IMR-90 (cell line): ENCODE results near the gene CATSPERZ. TPM values are rescaled to one million over a fixed set of nuclear protein-coding genes. Genes with fewer than 3 reads are reported as not detected.

ENCODE experiments used
- ATAC-seq: fragments of 200-7000 bp; cut with Tn5 transposase; 2 replicates; pipeline ENCODE4 v1.9.1; 2020; ENCODE audit warnings: low read depth, mild to moderate bottlenecking, moderate library complexity
- BruUV-seq: library from RNA; stranded (reverse); fragments of 400-500 nt; replicated peaks from 2 replicates; lab custom pipeline; 2021; lab: Mats Ljungman, UMichigan
- CTCF ChIA-PET: fragments of 300-600 bp; formaldehyde crosslinking; extraction: SDS; loops from one replicate; lab custom pipeline; 2021; ENCODE audit warnings: antibody characterized with exemption; lab: Yijun Ruan, JAX
- POLR2A ChIA-PET: fragments of 300-600 bp; sonication (Branson Sonifier 250); formaldehyde crosslinking; loops from one replicate; lab custom pipeline; 2022; ENCODE audit warnings: antibody characterized with exemption; ENCODE audit not compliant: unreplicated experiment; lab: Charles Lee
- DNase-seq: peaks from one replicate; pipeline ENCODE4 v3.0.0; 2013
- H2AFZ ChIP-seq: replicated peaks from 2 replicates; pipeline ENCODE3; 2013; ENCODE audit warnings: low read length, mild to moderate bottlenecking; ENCODE audit not compliant: poor library complexity
- H2AK5ac ChIP-seq: 2 replicates; pipeline ENCODE4 v1.6.1; 2013; ENCODE audit warnings: low read depth, low read length, inconsistent platforms
- H2AK9ac ChIP-seq: replicated peaks from 2 replicates; pipeline ENCODE3; 2013; ENCODE audit warnings: mild to moderate bottlenecking, low read depth, low read length, moderate library complexity; ENCODE audit not compliant: poor library complexity
- H2BK120ac ChIP-seq: 2 replicates; pipeline ENCODE4 v1.6.1; 2013; ENCODE audit warnings: low read depth, low read length, inconsistent platforms
- H2BK15ac ChIP-seq: 3 replicates; pipeline ENCODE4 v1.6.1; 2013; ENCODE audit warnings: low read depth, low read length, inconsistent platforms
- H2BK20ac ChIP-seq: 2 replicates; pipeline ENCODE4 v1.6.1; 2013; ENCODE audit warnings: low read depth, mild to moderate bottlenecking, inconsistent platforms, low read length, moderate library complexity
- H2BK5ac ChIP-seq: 2 replicates; pipeline ENCODE4 v1.6.1; 2013; ENCODE audit warnings: mild to moderate bottlenecking, low read depth, low read length, inconsistent platforms; ENCODE audit not compliant: poor library complexity, severe bottlenecking
- H3K14ac ChIP-seq: replicated peaks from 2 replicates; pipeline ENCODE4 v1.6.1; 2013; ENCODE audit warnings: low read depth, low read length, inconsistent platforms
- H3K18ac ChIP-seq: 2 replicates; pipeline ENCODE4 v1.6.1; 2013; ENCODE audit warnings: low read depth, low read length, control low read depth
- H3K23ac ChIP-seq: 2 replicates; pipeline ENCODE4 v1.6.1; 2013; ENCODE audit warnings: low read depth, low read length, inconsistent platforms
- H3K27ac ChIP-seq: 2 replicates; pipeline ENCODE4 v1.5.1; 2013; ENCODE audit warnings: mild to moderate bottlenecking, control low read depth, low read length; ENCODE audit not compliant: insufficient read depth
- H3K27me3 ChIP-seq: 2 replicates; pipeline ENCODE4 v1.6.1; 2013; ENCODE audit warnings: low read length; ENCODE audit not compliant: control insufficient read depth, insufficient read depth
- H3K36me3 ChIP-seq: 2 replicates; pipeline ENCODE4 v1.6.1; 2013; ENCODE audit warnings: low read length, mixed read lengths; ENCODE audit not compliant: control insufficient read depth, insufficient read depth
- H3K4ac ChIP-seq: 2 replicates; pipeline ENCODE4 v1.6.1; 2013; ENCODE audit warnings: low read depth, low read length, inconsistent platforms
- H3K4me1 ChIP-seq: 2 replicates; pipeline ENCODE4 v1.6.1; 2013; ENCODE audit warnings: low read length, mixed read lengths; ENCODE audit not compliant: control insufficient read depth, insufficient read depth
- H3K4me2 ChIP-seq: 2 replicates; pipeline ENCODE4 v1.6.1; 2013; ENCODE audit warnings: low read depth, mild to moderate bottlenecking, control low read depth, low read length, moderate library complexity
- H3K4me3 ChIP-seq: 2 replicates; pipeline ENCODE4 v1.5.1; 2013; ENCODE audit warnings: low read depth, mild to moderate bottlenecking, control low read depth, low read length, moderate library complexity; ENCODE audit not compliant: insufficient read depth
- H3K56ac ChIP-seq: 2 replicates; pipeline ENCODE4 v1.6.1; 2013; ENCODE audit warnings: low read length, inconsistent platforms; ENCODE audit not compliant: insufficient read depth; ENCODE audit errors: extremely low read depth
- H3K79me1 ChIP-seq, 2 experiments: 2 replicates each; pipeline ENCODE4 v1.6.1; 2013; ENCODE audit warnings: low read length in 2 of 2, inconsistent platforms in 1 of 2, low read depth in 1 of 2
- H3K9ac ChIP-seq: 2 replicates; pipeline ENCODE4 v1.6.1; 2013; ENCODE audit warnings: low read depth, low read length, control low read depth
- H3K9me1 ChIP-seq: 2 replicates; pipeline ENCODE4 v1.6.1; 2013; ENCODE audit warnings: low read length, inconsistent platforms; ENCODE audit not compliant: insufficient read depth
- H3K9me3 ChIP-seq: 2 replicates; pipeline ENCODE4 v1.6.1; 2013; ENCODE audit warnings: low read length; ENCODE audit not compliant: control insufficient read depth, insufficient read depth
- H4K20me1 ChIP-seq: 2 replicates; pipeline ENCODE4 v1.6.1; 2013; ENCODE audit warnings: low read length, inconsistent platforms; ENCODE audit not compliant: insufficient read depth
- H4K5ac ChIP-seq: 2 replicates; pipeline ENCODE4 v1.6.1; 2013; ENCODE audit warnings: mild to moderate bottlenecking, low read depth, low read length, control low read depth
- H4K8ac ChIP-seq, 2 experiments: 2 replicates each; pipeline ENCODE4 v1.6.1; 2013; ENCODE audit warnings: low read depth in 2 of 2, low read length in 2 of 2, control low read depth in 1 of 2, inconsistent platforms in 1 of 2
- H4K91ac ChIP-seq: 2 replicates; pipeline ENCODE4 v1.6.1; 2013; ENCODE audit warnings: low read depth, low read length, inconsistent platforms; ENCODE audit not compliant: insufficient read depth
- CEBPB ChIP-seq: IDR thresholded peaks from 2 replicates; pipeline ENCODE4 v1.6.1; 2012; ENCODE audit warnings: low read depth, low read length, improper control_type of control experiment
- MAFK ChIP-seq: IDR thresholded peaks from 2 replicates; pipeline ENCODE4 v1.6.1; 2012; ENCODE audit warnings: low read depth, low read length, improper control_type of control experiment
- RAD21 ChIP-seq: IDR thresholded peaks from 2 replicates; pipeline ENCODE4 v1.6.1; 2012; ENCODE audit warnings: low read length, improper control_type of control experiment
- RCOR1 ChIP-seq: IDR thresholded peaks from 2 replicates; pipeline ENCODE4 v1.6.1; 2012; ENCODE audit warnings: mild to moderate bottlenecking, low read length, improper control_type of control experiment; ENCODE audit not compliant: insufficient replicate concordance
- RFX5 ChIP-seq: IDR thresholded peaks from 2 replicates; pipeline ENCODE4 v1.8.0; 2012; ENCODE audit warnings: low read depth, mild to moderate bottlenecking, low read length, moderate library complexity
- USF2 ChIP-seq: fragments of 150-350 bp; IDR thresholded peaks from 2 replicates; pipeline ENCODE4 v1.6.1; 2017; ENCODE audit warnings: mild to moderate bottlenecking, antibody characterized with exemption, low read length, low read depth
- whole genome bisulfite sequencing, 2 experiments: methylation state at CpG; one replicate each; pipeline versions ENCODE4 v1.1.5 to v1.1.7; 2013; ENCODE audit warnings: missing lambda C conversion rate in 2 of 2; ENCODE audit not compliant: insufficient read length in 1 of 2; ENCODE audit errors: extremely low coverage in 2 of 2; 5-methylcytosine and 5-hydroxymethylcytosine counted together
- dilution Hi-C: fragments of 300-500 bp; cut with HindIII; formaldehyde crosslinking; loops from one replicate; pipeline ENCODE4 v1.14.3; 2018; ENCODE audit warnings: low sequenced_read_pairs; ENCODE audit not compliant: unreplicated experiment
- in situ Hi-C: fragments of 300-500 bp; cut with MboI; formaldehyde crosslinking; loops from 3 replicates; pipeline ENCODE4 v1.14.3; 2019; ENCODE audit warnings: low sequenced_read_pairs, inconsistent platforms, mixed read lengths
- intact Hi-C: fragments of 100-400 bp; cut with micrococcal nuclease; formaldehyde crosslinking; loops from 2 replicates; pipeline ENCODE4 v1.10.0; 2022
- polyA plus RNA-seq, 3 experiments: library from polyadenylated mRNA; depleted of rRNA; stranded (reverse); fragments of >200 nt; gene quantifications; 2 replicates each; pipeline ENCODE4 v1.2.3, GENCODE V29; 2012; ENCODE audit warnings: low replicate concordance in 1 of 3
- total RNA-seq: library from RNA; depleted of rRNA; stranded (reverse); fragments of >200 nt; gene quantifications from 2 replicates; pipeline ENCODE4 v1.2.3, GENCODE V29; 2012

CATSPERZ gene
- total and polyA plus RNA-seq, 2 of the 4 experiments (the other 2 are of a cell fraction), result not detected

- Histone ChIP-seq H4K8ac (no peak overlapping the region), H2BK20ac (no peak overlapping the region), H3K36me3 (peaks cover 66% of the 10 kb centered on the region), H4K5ac (no peak overlapping the region), H2BK15ac (no peak overlapping the region), H3K9ac (no peak overlapping the region), H3K4me3 (no peak overlapping the region), H3K56ac (no peak overlapping the region), H2AK5ac (no peak overlapping the region), H3K27me3 (no peaks in the 10 kb centered on the region), H3K27ac (no peak overlapping the region), H3K18ac (no peak overlapping the region), H2BK5ac (no peak overlapping the region), H4K91ac (no peak overlapping the region), H2AFZ (no peak overlapping the region), H3K79me1 (peaks cover 7 to 61% of the 10 kb centered on the region in 2 experiments), H3K4me2 (no peak overlapping the region), H3K9me3 (no peaks in the 10 kb centered on the region), H2AK9ac (no peak overlapping the region), H4K20me1 (0 out of 2 replicates have a peak, but pooled peaks cover under 1% of the 10 kb centered on the region), H2BK120ac (no peak overlapping the region), H3K4me1 (peaks cover 7% of the 10 kb centered on the region), H3K4ac (no peak overlapping the region), H3K9me1 (0 out of 2 replicates have a peak, but pooled peaks cover 5% of the 10 kb centered on the region), H3K23ac (no peak overlapping the region), H3K14ac (no peak overlapping the region)
- BruUV-seq, result no TSS peak
- TF ChIP-seq USF2 (no peak), RFX5 (no peak), RAD21 (no peak), MAFK (no peak), RCOR1 (no peak), CEBPB (no peak)
- DNase-seq (no peak), ATAC-seq (no peak)
- WGBS, 2 experiments, result 96% methylated on average over 9 of the region's 24 CpGs; no CpG with 5 or more reads in 1 of the 2 experiments
- in situ Hi-C loops, result no loop called here
- dilution Hi-C loops, result no loop called here
- POLR2A ChIA-PET, result no interaction called here
- intact Hi-C loops, result no loop called here
- CTCF ChIA-PET, result no interaction called here
These were observed 41.8 kb upstream of the CATSPERZ start for GRCh38 chr11:64258356-64258755.
